Liver (tissue), 9 donors: ENCODE results near the gene SGPP2. TPM values are rescaled to one million over a fixed set of nuclear protein-coding genes. Genes with fewer than 3 reads are reported as not detected.

ENCODE experiments used
- DNase-seq: peaks from one replicate; pipeline ENCODE4 v3.0.0-alpha.2; 2017; ENCODE audit warnings: low spot score
- H3K27ac ChIP-seq, 2 donors: one replicate each; pipeline ENCODE4 v1.7.0; 2013; ENCODE audit warnings: inconsistent platforms in 2 of 2, low read length in 2 of 2, control low read depth in 1 of 2, low read depth in 1 of 2, mild to moderate bottlenecking in 1 of 2
- H3K27me3 ChIP-seq, 4 donors: one replicate each; pipeline versions ENCODE4 v1.6.1 to v1.7.0; 2013; ENCODE audit warnings: low read length in 3 of 4, inconsistent platforms in 1 of 4, mild to moderate bottlenecking in 1 of 4, moderate library complexity in 1 of 4; ENCODE audit not compliant: control insufficient read depth in 4 of 4, insufficient read depth in 4 of 4
- H3K36me3 ChIP-seq, 4 donors: one replicate each; pipeline versions ENCODE4 v1.6.1 to v1.7.0; 2013; ENCODE audit warnings: low read length in 3 of 4, mild to moderate bottlenecking in 3 of 4, low read depth in 1 of 4, moderate library complexity in 1 of 4; ENCODE audit not compliant: control insufficient read depth in 4 of 4, insufficient read depth in 3 of 4
- H3K4me1 ChIP-seq, 4 donors: one replicate each; pipeline versions ENCODE4 v1.6.1 to v1.7.0; 2013; ENCODE audit warnings: low read length in 3 of 4, mild to moderate bottlenecking in 3 of 4, moderate library complexity in 1 of 4; ENCODE audit not compliant: control insufficient read depth in 4 of 4, insufficient read depth in 4 of 4
- H3K4me3 ChIP-seq, 3 donors: one replicate each; pipeline versions ENCODE4 v1.6.1 to v1.7.0; 2013; ENCODE audit warnings: low read length in 3 of 3, control low read depth in 1 of 3, low read depth in 1 of 3, mild to moderate bottlenecking in 1 of 3
- H3K9ac ChIP-seq, 2 donors: one replicate each; pipeline ENCODE4 v1.7.0; 2013; ENCODE audit warnings: low read length in 2 of 2, mild to moderate bottlenecking in 2 of 2, moderate library complexity in 2 of 2, control low read depth in 1 of 2, low read depth in 1 of 2
- H3K9me3 ChIP-seq, 4 donors: one replicate each; pipeline versions ENCODE4 v1.6.1 to v1.7.0; 2013; ENCODE audit warnings: low read length in 3 of 4; ENCODE audit not compliant: control insufficient read depth in 4 of 4
- ATF3 ChIP-seq: IDR thresholded peaks from 2 replicates; pipeline ENCODE4 v1.6.1; 2016; ENCODE audit warnings: antibody characterized with exemption
- CTCF ChIP-seq: fragments of 150-350 bp; IDR thresholded peaks from 2 replicates; pipeline ENCODE4 v1.5.1; 2017; ENCODE audit warnings: improper control_type of control experiment, low read depth, low read length; ENCODE audit not compliant: missing input control
- FOXA1 ChIP-seq: IDR thresholded peaks from 2 replicates; pipeline ENCODE4 v1.6.1; 2016; ENCODE audit warnings: antibody characterized with exemption
- GABPA ChIP-seq, 2 donors: IDR thresholded peaks in 1 of 2; conservative IDR thresholded peaks in 1 of 2; 2 replicates each; pipeline ENCODE4 v1.6.1; 2016; ENCODE audit warnings: antibody characterized with exemption in 2 of 2, mild to moderate bottlenecking in 1 of 2, moderate library complexity in 1 of 2
- HNF4A ChIP-seq, 2 donors: conservative IDR thresholded peaks; 2 replicates each; pipeline ENCODE4 v1.6.1; 2016; ENCODE audit warnings: antibody characterized with exemption in 2 of 2, mild to moderate bottlenecking in 2 of 2
- HNF4G ChIP-seq: IDR thresholded peaks from 2 replicates; pipeline ENCODE4 v1.6.1; 2016; ENCODE audit warnings: antibody characterized with exemption
- JUND ChIP-seq, 2 donors: IDR thresholded peaks; 2 replicates each; pipeline ENCODE4 v1.6.1; 2016; ENCODE audit warnings: antibody characterized with exemption in 2 of 2
- NR2F2 ChIP-seq: IDR thresholded peaks from 2 replicates; pipeline ENCODE4 v1.6.1; 2016; ENCODE audit warnings: antibody characterized with exemption
- RAD21 ChIP-seq, 2 donors: IDR thresholded peaks; 2 replicates each; pipeline ENCODE4 v1.6.1; 2016; ENCODE audit warnings: antibody characterized with exemption in 2 of 2, mild to moderate bottlenecking in 2 of 2
- REST ChIP-seq: IDR thresholded peaks from 2 replicates; pipeline ENCODE4 v1.6.1; 2016; ENCODE audit warnings: antibody characterized with exemption, mild to moderate bottlenecking
- RXRA ChIP-seq, 2 donors: IDR thresholded peaks; 2 replicates each; pipeline ENCODE4 v1.6.1; 2017 to 2018; ENCODE audit warnings: antibody characterized with exemption in 2 of 2, mild to moderate bottlenecking in 1 of 2
- SP1 ChIP-seq: IDR thresholded peaks from 2 replicates; pipeline ENCODE4 v1.6.1; 2018; ENCODE audit warnings: antibody characterized with exemption, mild to moderate bottlenecking
- TAF1 ChIP-seq: conservative IDR thresholded peaks from 2 replicates; pipeline ENCODE4 v1.6.1; 2016; ENCODE audit warnings: antibody characterized with exemption, mild to moderate bottlenecking
- YY1 ChIP-seq: IDR thresholded peaks from 2 replicates; pipeline ENCODE4 v1.6.1; 2016; ENCODE audit warnings: antibody characterized with exemption, mild to moderate bottlenecking
- ZBTB33 ChIP-seq: IDR thresholded peaks from 2 replicates; pipeline ENCODE4 v1.6.1; 2016; ENCODE audit warnings: antibody characterized with exemption
- WGBS: extraction: QIAGEN DNeasy Blood & Tissue Kit; methylation state at CpG from one replicate; pipeline ENCODE4 v1.1.7; 2013; 5-methylcytosine and 5-hydroxymethylcytosine counted together
- polyA plus RNA-seq, 2 donors: library from polyadenylated mRNA; stranded (reverse) in 1 of 2; unstranded in 1 of 2; fragments of 200-250 nt in 1 of 2; fragments of >200 nt in 1 of 2; fragmentation: Nextera tagmentation in 1 of 2; extraction: Ambion mirVana in 1 of 2; gene quantifications; one replicate each; pipeline versions ENCODE4 v1.2.1 to v1.2.3, GENCODE V29; 2013 to 2015
- total RNA-seq, 2 donors: library from RNA; depleted of rRNA; stranded (reverse); fragments of >200 nt; gene quantifications; one replicate each; pipeline ENCODE4 v1.2.3, GENCODE V29; 2014
- donor health status: healthy.
- donor health status: healthy.
- donor health status: healthy.
- donor health status: healthy.
- donor health status: healthy.

The SGPP2 gene
- total and polyA plus RNA-seq, 4 donors, result 0.16 to 0.33 (median 0.31) TPM; not detected in 1

GRCh38 chr2:222470802-222471468 is 46.6 kb downstream of the SGPP2 start:
- DNase-seq, result no peak
- whole genome bisulfite sequencing, result 54% methylated on average over 5 of the region's 5 CpGs
- no peak overlapping the region for H3K4me3 ChIP-seq

More at GRCh38 chr2:222470802-222471468, 46.6 kb downstream of the SGPP2 start:
- Histone ChIP-seq H3K9me3 (no peaks in the 10 kb centered on the region), H3K36me3 (no peaks in the 10 kb centered on the region), H3K27ac (no peak overlapping the region), H3K9ac (no peak overlapping the region), H3K4me1 (no peaks in the 10 kb centered on the region), H3K27me3 (peaks cover 0 to 4% (median 0%) of the 10 kb centered on the region in 4 donors)
- TF ChIP-seq RAD21 (IDR thresholded peaks at IDR 0.05), result no peak
- TF ChIP-seq TAF1, result no peak
- no peak for TF ChIP-seq YY1
- TF ChIP-seq REST, result no peak
- TF ChIP-seq FOXA1, result no peak
- TF ChIP-seq RXRA (IDR thresholded peaks at IDR 0.05), result no peak
- TF ChIP-seq NR2F2, result no peak
- TF ChIP-seq JUND (IDR thresholded peaks at IDR 0.05), result no peak
- TF ChIP-seq CTCF, result no peak
- TF ChIP-seq SP1, result no peak
- no peak for TF ChIP-seq ATF3
- TF ChIP-seq ZBTB33, result no peak
- TF ChIP-seq GABPA (IDR thresholded peaks at IDR 0.05 in 1 of 2, conservative IDR thresholded peaks at IDR 0.05 in 1 of 2), result no peak
- TF ChIP-seq HNF4A (conservative IDR thresholded peaks at IDR 0.05), result no peak
- no peak for TF ChIP-seq HNF4G
